Activated naive CD4-positive, alpha-beta T cell treated with anti-CD3 and anti-CD28 coated beads for 36 hours (primary cell): ENCODE measurements around the gene FAM163A. TPM values are rescaled to one million over a fixed set of nuclear protein-coding genes. Genes with fewer than 3 reads are reported as not detected.
A peak's percentile ranks its signal among the peaks of the same experiment; 100 is the strongest.

Experiments used
- CTCF ChIA-PET: fragments of 350-600 bp; sonication (Branson Sonifier 250); formaldehyde crosslinking; loops from one replicate; lab custom pipeline; 2021; ENCODE audit warnings: antibody characterized with exemption; lab: Charles Lee
- DNase-seq: peaks from one replicate; pipeline ENCODE4 v3.0.0-alpha.2; 2020
- H3K27ac Mint-ChIP-seq: one replicate; pipeline ENCODE4 v1.8.0; 2021; ENCODE audit warnings: mild to moderate bottlenecking, mixed read lengths
- H3K27me3 Mint-ChIP-seq: one replicate; pipeline ENCODE4 v1.8.0; 2021; ENCODE audit warnings: low read depth, mixed read lengths
- H3K36me3 Mint-ChIP-seq: one replicate; pipeline ENCODE4 v1.8.0; 2021; ENCODE audit warnings: low read depth, mixed read lengths
- H3K4me1 Mint-ChIP-seq: one replicate; pipeline ENCODE4 v1.8.0; 2021; ENCODE audit warnings: low read depth, mixed read lengths
- H3K4me3 Mint-ChIP-seq: one replicate; pipeline ENCODE4 v1.8.0; 2021; ENCODE audit warnings: mild to moderate bottlenecking, moderate library complexity, mixed read lengths
- H3K9me3 Mint-ChIP-seq: one replicate; pipeline ENCODE4 v1.8.0; 2021; ENCODE audit warnings: mixed read lengths
- intact Hi-C: fragments of 100-400 bp; cut with micrococcal nuclease; formaldehyde crosslinking; loops from one replicate; pipeline ENCODE4 v1.15.1; 2023
- total RNA-seq, 2 experiments: library from RNA; stranded (reverse); gene quantifications; one replicate each; pipeline ENCODE4 v1.2.3, GENCODE V29; 2021

Gene FAM163A
- total RNA-seq, 2 experiments from 2014 or later: 0.10 TPM; not detected in 1

GRCh38 chr1:179728271-179728670 is 14.8 kb upstream of the FAM163A start:
- no peaks in the 10 kb centered on the region for H3K36me3 Mint-ChIP-seq
- no peaks in the 10 kb centered on the region for H3K4me1 Mint-ChIP-seq
- intact Hi-C loops: no loop called here
- no peak overlapping the region for H3K4me3 Mint-ChIP-seq
- DNase-seq: no peak
- no peaks in the 10 kb centered on the region for H3K9me3 Mint-ChIP-seq
- H3K27ac Mint-ChIP-seq: no peak overlapping the region
- H3K27me3 Mint-ChIP-seq: peaks cover 3% of the 10 kb centered on the region
- CTCF ChIA-PET: interaction anchor here (1.0 to 4.0 kb wide), 3 partner anchors 21 to 86 kb away, joined by 4 to 19 read pairs (median 8); no protein-coding TSS in a partner anchor

- DNase-seq: no peak
- CTCF ChIA-PET: interaction anchor here (0.6 to 2.5 kb wide), 3 partner anchors 19 to 80 kb away, joined by 3 to 12 read pairs (median 7); no protein-coding TSS in a partner anchor
- peaks cover 5% of the 10 kb centered on the region for H3K27me3 Mint-ChIP-seq
- no peaks in the 10 kb centered on the region for H3K4me1 Mint-ChIP-seq
- H3K4me3 Mint-ChIP-seq: no peak overlapping the region
- no peaks in the 10 kb centered on the region for H3K9me3 Mint-ChIP-seq
- no peaks in the 10 kb centered on the region for H3K36me3 Mint-ChIP-seq
- intact Hi-C loops: no loop called here
- H3K27ac Mint-ChIP-seq: no peak overlapping the region
Measured at GRCh38 chr1:179729881-179730280, 13.2 kb upstream of the FAM163A start.

- CTCF ChIA-PET: interaction anchor here (1.0 to 2.5 kb wide), 5 partner anchors 25 to 456 kb away, joined by 3 to 12 read pairs (median 5); no protein-coding TSS in a partner anchor
- DNase-seq: no peak
- intact Hi-C loops: no loop called here
- Mint-ChIP-seq H3K27ac (no peak overlapping the region), H3K9me3 (no peaks in the 10 kb centered on the region), H3K4me1 (no peaks in the 10 kb centered on the region), H3K27me3 (peaks cover 12% of the 10 kb centered on the region), H3K36me3 (no peaks in the 10 kb centered on the region), H3K4me3 (no peak overlapping the region)
Measured at GRCh38 chr1:179731643-179732042, 11.4 kb upstream of the FAM163A start.

GRCh38 chr1:179742291-179742690 is 800 bp upstream of the FAM163A start:
- H3K4me3 Mint-ChIP-seq: peak overlapping the region; percentile 47
- H3K9me3 Mint-ChIP-seq: no peaks in the 10 kb centered on the region
- peaks cover 51% of the 10 kb centered on the region for H3K27me3 Mint-ChIP-seq
- H3K4me1 Mint-ChIP-seq: peaks cover 7% of the 10 kb centered on the region
- no peaks in the 10 kb centered on the region for H3K36me3 Mint-ChIP-seq
- CTCF ChIA-PET: interaction anchor here (1.0 to 1.3 kb wide), 3 partner anchors 33 to 72 kb away, joined by 3 to 4 read pairs (median 3); no protein-coding TSS in a partner anchor
- H3K27ac Mint-ChIP-seq: no peak overlapping the region
- intact Hi-C loops: loop anchor here (2.0 kb wide), 1 partner anchor 31 kb away; no protein-coding TSS in a partner anchor
- DNase-seq: no peak

- no peak for DNase-seq
- CTCF ChIA-PET: interaction anchor here (1.3 kb wide), 1 partner anchor 34 kb away, joined by 3 read pairs; no protein-coding TSS in a partner anchor
Measured at GRCh38 chr1:179743679-179744400, 749 bp downstream of the FAM163A start.

GRCh38 chr1:179744401-179745130 is 1.5 kb downstream of the FAM163A start:
- peaks cover 7% of the 10 kb centered on the region for H3K4me1 Mint-ChIP-seq
- intact Hi-C loops: no loop called here

More at GRCh38 chr1:179743679-179744400, 749 bp downstream of the FAM163A start:
- intact Hi-C loops: loop anchor here (2.0 kb wide), 1 partner anchor 33 kb away; no protein-coding TSS in a partner anchor
- H3K4me3 Mint-ChIP-seq: peak overlapping the region; percentile 35
- H3K27ac Mint-ChIP-seq: no peak overlapping the region
- no peaks in the 10 kb centered on the region for H3K36me3 Mint-ChIP-seq
- H3K27me3 Mint-ChIP-seq: peaks cover 49% of the 10 kb centered on the region
- peaks cover 7% of the 10 kb centered on the region for H3K4me1 Mint-ChIP-seq
- H3K9me3 Mint-ChIP-seq: no peaks in the 10 kb centered on the region

GRCh38 chr1:179745131-179745611 is 2.1 kb downstream of the FAM163A start:
- intact Hi-C loops: no loop called here
- DNase-seq: no peak
- Mint-ChIP-seq H3K36me3 (no peaks in the 10 kb centered on the region), H3K27me3 (peaks cover 51% of the 10 kb centered on the region), H3K4me1 (peaks cover 7% of the 10 kb centered on the region), H3K9me3 (no peaks in the 10 kb centered on the region), H3K4me3 (no peak overlapping the region), H3K27ac (no peak overlapping the region)
- CTCF ChIA-PET: interaction anchor here (1.4 kb wide), 1 partner anchor 65 kb away, joined by 4 read pairs; no protein-coding TSS in a partner anchor

More at GRCh38 chr1:179744401-179745130, 1.5 kb downstream of the FAM163A start:
- no peak for DNase-seq
- H3K27me3 Mint-ChIP-seq: peaks cover 49% of the 10 kb centered on the region
- H3K36me3 Mint-ChIP-seq: no peaks in the 10 kb centered on the region
- no peak overlapping the region for H3K27ac Mint-ChIP-seq
- no peaks in the 10 kb centered on the region for H3K9me3 Mint-ChIP-seq
- CTCF ChIA-PET: interaction anchor here (1.4 kb wide), 1 partner anchor 65 kb away, joined by 4 read pairs; no protein-coding TSS in a partner anchor
- no peak overlapping the region for H3K4me3 Mint-ChIP-seq

GRCh38 chr1:179745743-179746142 is 2.7 kb downstream of the FAM163A start:
- H3K27me3 Mint-ChIP-seq: peaks cover 50% of the 10 kb centered on the region
- CTCF ChIA-PET: interaction anchor here (0.7 to 1.4 kb wide), 2 partner anchors 64 to 69 kb away, joined by 3 to 4 read pairs; no protein-coding TSS in a partner anchor
- H3K27ac Mint-ChIP-seq: no peak overlapping the region
- peaks cover 7% of the 10 kb centered on the region for H3K4me1 Mint-ChIP-seq
- H3K36me3 Mint-ChIP-seq: no peaks in the 10 kb centered on the region
- no peak overlapping the region for H3K4me3 Mint-ChIP-seq
- intact Hi-C loops: no loop called here
- H3K9me3 Mint-ChIP-seq: no peaks in the 10 kb centered on the region
- DNase-seq: no peak

- DNase-seq: no peak
- Mint-ChIP-seq H3K27me3 (peaks cover 32% of the 10 kb centered on the region), H3K4me3 (no peak overlapping the region), H3K9me3 (no peaks in the 10 kb centered on the region), H3K4me1 (peaks cover 4% of the 10 kb centered on the region), H3K36me3 (no peaks in the 10 kb centered on the region), H3K27ac (no peak overlapping the region)
- intact Hi-C loops: no loop called here
- CTCF ChIA-PET: interaction anchor here (0.6 to 1.4 kb wide), 3 partner anchors 15 to 393 kb away, joined by 3 read pairs; no protein-coding TSS in a partner anchor
Measured at GRCh38 chr1:179747611-179748010, 4.5 kb downstream of the FAM163A start.

- CTCF ChIA-PET: interaction anchor here (2.0 kb wide), 1 partner anchor 61 kb away, joined by 6 read pairs; no protein-coding TSS in a partner anchor
- H3K36me3 Mint-ChIP-seq: no peaks in the 10 kb centered on the region
- peaks cover 28% of the 10 kb centered on the region for H3K27me3 Mint-ChIP-seq
- H3K4me3 Mint-ChIP-seq: no peak overlapping the region
- H3K27ac Mint-ChIP-seq: no peak overlapping the region
- no peaks in the 10 kb centered on the region for H3K4me1 Mint-ChIP-seq
- DNase-seq: no peak
- intact Hi-C loops: no loop called here
- no peaks in the 10 kb centered on the region for H3K9me3 Mint-ChIP-seq
Measured at GRCh38 chr1:179748772-179749171, 5.7 kb downstream of the FAM163A start.

GRCh38 chr1:179750630-179751029 is 7.5 kb downstream of the FAM163A start:
- no peak overlapping the region for H3K27ac Mint-ChIP-seq
- CTCF ChIA-PET: interaction anchor here (0.5 to 1.3 kb wide), 3 partner anchors 44 to 485 kb away, joined by 3 to 5 read pairs (median 4); no protein-coding TSS in a partner anchor
- no peaks in the 10 kb centered on the region for H3K9me3 Mint-ChIP-seq
- H3K4me1 Mint-ChIP-seq: no peaks in the 10 kb centered on the region
- intact Hi-C loops: no loop called here
- H3K4me3 Mint-ChIP-seq: no peak overlapping the region
- peaks cover 15% of the 10 kb centered on the region for H3K27me3 Mint-ChIP-seq
- no peaks in the 10 kb centered on the region for H3K36me3 Mint-ChIP-seq
- DNase-seq: no peak

GRCh38 chr1:179753061-179753460 is 10.0 kb downstream of the FAM163A start:
- no peak overlapping the region for H3K4me3 Mint-ChIP-seq
- CTCF ChIA-PET: no interaction called here

More at GRCh38 chr1:179753061-179753460, 10.0 kb downstream of the FAM163A start:
- Mint-ChIP-seq H3K9me3 (no peaks in the 10 kb centered on the region), H3K4me1 (no peaks in the 10 kb centered on the region), H3K27me3 (peaks cover 7% of the 10 kb centered on the region), H3K27ac (no peak overlapping the region), H3K36me3 (no peaks in the 10 kb centered on the region)
- intact Hi-C loops: no loop called here
- DNase-seq: no peak
